HepG2 (cell line): ENCODE results near the gene FLYWCH1. TPM values are rescaled to one million over a fixed set of nuclear protein-coding genes. Genes with fewer than 3 reads are reported as not detected.

Source experiments
- ATAD3A ChIP-seq: sonication (generic); formaldehyde crosslinking; IDR thresholded peaks from 2 replicates; pipeline ENCODE4 v1.4.0; 2020; ENCODE audit warnings: missing genetic modification reagents
- BRF2 ChIP-seq: sonication (generic); formaldehyde crosslinking; IDR thresholded peaks from 2 replicates; pipeline ENCODE4 v1.8.1; 2022; ENCODE audit warnings: mild to moderate bottlenecking, missing genetic modification reagents
- CHD2 ChIP-seq: IDR thresholded peaks from 2 replicates; pipeline ENCODE4 v1.6.1; 2011; ENCODE audit warnings: low read depth, low read length, improper control_type of control experiment
- FOXA3 ChIP-seq: IDR thresholded peaks from 2 replicates; pipeline ENCODE4 v1.6.1; 2016; ENCODE audit warnings: missing genetic modification reagents, missing compliant biosample characterization
- IRF9 ChIP-seq: sonication (generic); formaldehyde crosslinking; IDR thresholded peaks from 2 replicates; pipeline ENCODE4 v1.8.0; 2022; ENCODE audit warnings: missing genetic modification reagents, mild to moderate bottlenecking, borderline replicate concordance
- MYC ChIP-seq: sonication (generic); formaldehyde crosslinking; IDR thresholded peaks from 2 replicates; pipeline ENCODE4 v1.9.0; 2021; ENCODE audit warnings: missing genetic modification reagents, borderline replicate concordance
- NFKBIZ ChIP-seq: IDR thresholded peaks from 2 replicates; pipeline ENCODE4 v1.6.1; 2018; ENCODE audit warnings: missing genetic modification reagents, missing compliant biosample characterization
- PLRG1 ChIP-seq: fragments of 450-650 bp; conservative IDR thresholded peaks from 2 replicates; pipeline ENCODE4 v1.6.1; 2016
- REST ChIP-seq, 2 experiments: IDR thresholded peaks; 2 replicates each; pipeline ENCODE4 v1.6.1; 2011 to 2012; ENCODE audit warnings: low read length in 2 of 2, borderline replicate concordance in 1 of 2, low read depth in 1 of 2, mild to moderate bottlenecking in 1 of 2, moderate library complexity in 1 of 2
- REXO4 ChIP-seq: sonication (generic); formaldehyde crosslinking; IDR thresholded peaks from 2 replicates; pipeline ENCODE4 v1.8.0; 2022; ENCODE audit warnings: missing genetic modification reagents, mild to moderate bottlenecking, borderline replicate concordance
- RFX3 ChIP-seq: IDR thresholded peaks from 2 replicates; pipeline ENCODE4 v1.6.1; 2016; ENCODE audit warnings: missing biosample characterization, missing genetic modification reagents
- SAFB2 ChIP-seq: sonication (generic); formaldehyde crosslinking; IDR thresholded peaks from 2 replicates; pipeline ENCODE4 v1.5.1; 2020; ENCODE audit warnings: missing genetic modification reagents, low read depth, mild to moderate bottlenecking, borderline replicate concordance
- STAT5B ChIP-seq: sonication (generic); formaldehyde crosslinking; IDR thresholded peaks from 2 replicates; pipeline ENCODE4 v1.4.0; 2020; ENCODE audit warnings: missing genetic modification reagents
- SYNCRIP ChIP-seq: fragments of 200-400 bp; formaldehyde crosslinking; IDR thresholded peaks from 2 replicates; pipeline ENCODE4 v1.6.1; 2018; ENCODE audit warnings: mild to moderate bottlenecking, low read depth, low read length; ENCODE audit not compliant: insufficient read depth
- ZNF12 ChIP-seq: sonication (generic); formaldehyde crosslinking; IDR thresholded peaks from 2 replicates; pipeline ENCODE4 v1.5.0; 2020; ENCODE audit warnings: missing genetic modification reagents
- ZNF513 ChIP-seq: sonication (generic); formaldehyde crosslinking; conservative IDR thresholded peaks from 2 replicates; pipeline ENCODE4 v1.5.0; 2020; ENCODE audit warnings: missing genetic modification reagents
- ZNF574 ChIP-seq: sonication (generic); formaldehyde crosslinking; IDR thresholded peaks from 2 replicates; pipeline ENCODE4 v1.4.0; 2020; ENCODE audit warnings: missing genetic modification reagents
- polyA plus RNA-seq, 8 experiments: library from polyadenylated mRNA; depleted of rRNA in 3 of 8; stranded (reverse) in 7 of 8; unstranded in 1 of 8; fragments of >200 nt; fragmentation: Illumina TruSeq in 4 of 8; extraction: Trizol in 4 of 8; gene quantifications; 2 replicates each; pipeline versions ENCODE4 v1.2.1 to v1.2.3, GENCODE V29; 2011 to 2016; ENCODE audit warnings: low read depth in 4 of 8, missing spikeins in 1 of 8, mixed read lengths in 1 of 8; ENCODE audit not compliant: insufficient read depth in 1 of 8
- total RNA-seq, 5 experiments: library from RNA; depleted of rRNA; stranded (reverse); fragments of >200 nt; fragmentation: Illumina TruSeq; extraction: Trizol; gene quantifications; 2 replicates each; pipeline ENCODE4 v1.2.3, GENCODE V29; 2016; ENCODE audit warnings: low read depth in 1 of 5

FLYWCH1 gene
- total and polyA plus RNA-seq, 2 of the 13 experiments (the other 11 are each of a cell fraction or from before 2014, with no cell fraction given): 7.3 to 12.4 TPM

GRCh38 chr16:2882650-2883457, 28.9 kb upstream of the FLYWCH1 start, which contains the start of gene FLYWCH2 (continued):
- TF ChIP-seq CHD2 (no peak), ZNF574 (CRISPR knock-in tag) (peak; percentile 58), ZNF513 (CRISPR knock-in tag) (no peak), RFX3 (no peak), REXO4 (CRISPR knock-in tag) (no peak), IRF9 (peak; percentile 94; the same call in 1 of the 2 replicates), BRF2 (CRISPR knock-in tag) (no peak), PLRG1 (no peak), ATAD3A (no peak), SYNCRIP (no peak), ZNF12 (no peak), FOXA3 (peak; percentile 38), NFKBIZ (CRISPR knock-in tag) (0 out of 2 replicates have a peak, but pooled peaks have one; percentile 22), REST (IDR thresholded peaks at IDR 0.05; ENCODE audit: borderline replicate concordance in 1 of 2, low read depth in 1 of 2, low read length in 2 of 2) (peak in 1 of 2 experiments; percentile 11; a peak in 1 of 4 replicates), STAT5B (no peak), MYC (CRISPR knock-in tag) (peak; percentile 64), SAFB2 (CRISPR knock-in tag) (peak; percentile 58; the same call in 1 of the 2 replicates)
